ENCODE data around the gene CACNA1S. TPM values are rescaled to one million over a fixed set of nuclear protein-coding genes. Genes with fewer than 3 reads are reported as not detected.

Gene CACNA1S
- total and polyA plus RNA-seq, 7 donors = 0.01 TPM; not detected in 6

- intact Hi-C loops (cut with DNase I) = no loop called here
- 33 to 71% methylated on average over 3 of the region's 3 CpGs for WGBS, 2 donors
- no peak overlapping the region for H3K27ac ChIP-seq
- peaks cover 0 to 12% (median 9%) of the 10 kb centered on the region in 4 donors for H3K4me1 ChIP-seq
- peaks cover 0 to 29% (median 0%) of the 10 kb centered on the region in 3 donors for H3K27me3 ChIP-seq
- H3K4me3 ChIP-seq = no peak overlapping the region
- TF ChIP-seq CTCF (IDR thresholded peaks at IDR 0.05) (no peak), POLR2AphosphoS5 (IDR thresholded peaks at IDR 0.05) (no peak), POLR2A (IDR thresholded peaks at IDR 0.05) (no peak), EP300 (IDR thresholded peaks at IDR 0.05) (no peak)
- no peaks in the 10 kb centered on the region for H3K9me3 ChIP-seq
- no peaks in the 10 kb centered on the region for H3K36me3 ChIP-seq
- no peak for DNase-seq
Observed at GRCh38 chr1:201126463-201126831, 14.2 kb upstream of the CACNA1S start.

- intact Hi-C loops (cut with DNase I) = no loop called here
- Histone ChIP-seq H3K36me3 (no peaks in the 10 kb centered on the region), H3K4me1 (peaks cover 0 to 12% (median 9%) of the 10 kb centered on the region in 4 donors), H3K9me3 (no peaks in the 10 kb centered on the region), H3K27me3 (peaks cover 0 to 35% (median 0%) of the 10 kb centered on the region in 3 donors), H3K4me3 (no peak overlapping the region), H3K27ac (no peak overlapping the region)
- TF ChIP-seq POLR2A (IDR thresholded peaks at IDR 0.05) (no peak), CTCF (IDR thresholded peaks at IDR 0.05) (no peak), POLR2AphosphoS5 (IDR thresholded peaks at IDR 0.05) (no peak), EP300 (IDR thresholded peaks at IDR 0.05) (no peak)
- DNase-seq = no peak
- 79 to 80% methylated on average over 7 of the region's 7 CpGs for WGBS, 2 donors
Observed at GRCh38 chr1:201125800-201126199, 13.6 kb upstream of the CACNA1S start.

- WGBS, 2 donors = 79 to 90% methylated on average over 9 of the region's 9 CpGs
- peaks cover 0 to 12% (median 9%) of the 10 kb centered on the region in 4 donors for H3K4me1 ChIP-seq
- H3K4me3 ChIP-seq = no peak overlapping the region
- H3K27me3 ChIP-seq = peaks cover 0 to 43% (median 2%) of the 10 kb centered on the region in 3 donors
- TF ChIP-seq CTCF (IDR thresholded peaks at IDR 0.05) (no peak), EP300 (IDR thresholded peaks at IDR 0.05) (no peak)
- DNase-seq = no peak
- H3K27ac ChIP-seq = no peak overlapping the region
- H3K36me3 ChIP-seq = no peaks in the 10 kb centered on the region
- intact Hi-C loops (cut with DNase I) = no loop called here
- no peaks in the 10 kb centered on the region for H3K9me3 ChIP-seq
Observed at GRCh38 chr1:201125019-201125418, 12.8 kb upstream of the CACNA1S start.

- H3K36me3 ChIP-seq = no peaks in the 10 kb centered on the region
- H3K27ac ChIP-seq = no peak overlapping the region
- no peak for DNase-seq
- H3K9me3 ChIP-seq = no peaks in the 10 kb centered on the region
- intact Hi-C loops (cut with DNase I) = no loop called here
- no peak for TF ChIP-seq POLR2A (IDR thresholded peaks at IDR 0.05)
- TF ChIP-seq POLR2AphosphoS5 (IDR thresholded peaks at IDR 0.05) = no peak
- TF ChIP-seq EP300 (IDR thresholded peaks at IDR 0.05) = no peak
- no peak for TF ChIP-seq CTCF (IDR thresholded peaks at IDR 0.05)
- WGBS, 2 donors = 90 to 96% methylated on average over 1 of the region's 1 CpG
- H3K4me1 ChIP-seq = peaks cover 0 to 12% (median 9%) of the 10 kb centered on the region in 4 donors
- H3K27me3 ChIP-seq = peaks cover 4 to 49% (median 6%) of the 10 kb centered on the region in 3 donors
- H3K4me3 ChIP-seq = no peak overlapping the region
Observed at GRCh38 chr1:201123866-201124265, 11.6 kb upstream of the CACNA1S start.

GRCh38 chr1:201122321-201122957, 10.2 kb upstream of the CACNA1S start:
- no peak for TF ChIP-seq CTCF (IDR thresholded peaks at IDR 0.05)
- DNase-seq = no peak
- Histone ChIP-seq H3K9me3 (no peaks in the 10 kb centered on the region), H3K4me3 (no peak overlapping the region), H3K36me3 (no peaks in the 10 kb centered on the region), H3K27ac (no peak overlapping the region), H3K27me3 (peaks cover 4 to 49% (median 6%) of the 10 kb centered on the region in 3 donors), H3K4me1 (peaks cover 0 to 12% (median 9%) of the 10 kb centered on the region in 4 donors)
- 83 to 90% methylated on average over 10 of the region's 10 CpGs for WGBS, 2 donors
- intact Hi-C loops (cut with DNase I) = no loop called here

Data from sigmoid colon (tissue), 7 donors.